Measurements from ENCODE around the gene LBH. TPM values are rescaled to one million over a fixed set of nuclear protein-coding genes. Genes with fewer than 3 reads are reported as not detected.

The LBH gene
- polyA plus RNA-seq, 1 of the 3 experiments (the other 2 are of a cell fraction) = 22.8 TPM

- ChIA-PET CTCF (interaction anchor here (0.7 to 18.6 kb wide), 8 partner anchors 9 to 488 kb away, joined by 3 to 262 read pairs (median 28); no protein-coding TSS in a partner anchor), POLR2A (no interaction called here)
- TF ChIP-seq RXRA (IDR thresholded peaks at IDR 0.05; ENCODE audit: borderline replicate concordance, low read depth) (no peak), SIN3A (IDR thresholded peaks at IDR 0.05; ENCODE audit: borderline replicate concordance, low read depth, low read length) (no peak)
- no peak overlapping the region for H3K9ac ChIP-seq
- H3K27me3 ChIP-seq (ENCODE audit: insufficient read depth) = no peaks in the 10 kb centered on the region
- no peak overlapping the region for H2AFZ ChIP-seq (ENCODE audit: low read depth)
- DNase-seq = no peak
- no peaks in the 10 kb centered on the region for H3K9me2 ChIP-seq
- no peak overlapping the region for H3K27ac ChIP-seq (ENCODE audit: low read depth in 2 of 2, low read length in 1 of 2)
- H3K9me3 ChIP-seq = no peaks in the 10 kb centered on the region
- no peaks in the 10 kb centered on the region for H3F3A ChIP-seq (replicated peaks; ENCODE audit: insufficient read depth)
- no peak overlapping the region for H3K4me2 ChIP-seq
- H4K20me1 ChIP-seq (ENCODE audit: insufficient read depth) = no peaks in the 10 kb centered on the region
- H3K4me3 ChIP-seq (ENCODE audit: low read depth in 2 of 2, low read length in 1 of 2) = no peak overlapping the region
- 78% methylated on average over 4 of the region's 5 CpGs for WGBS (ENCODE audit: low lambda C conversion rate)
- no peaks in the 10 kb centered on the region for H3K36me3 ChIP-seq (replicated peaks in 1 of 2; ENCODE audit: control insufficient read depth in 1 of 2, insufficient read depth in 2 of 2, low read length in 1 of 2)
- no peaks in the 10 kb centered on the region for H3K79me2 ChIP-seq (ENCODE audit: insufficient read depth)
- H3K4me1 ChIP-seq (ENCODE audit: control insufficient read depth in 1 of 2, insufficient read depth in 2 of 2, low read depth in 1 of 2, low read length in 1 of 2) = peaks cover 2 to 10% of the 10 kb centered on the region in 2 experiments; a peak in 3 of 4 replicates
Measured at GRCh38 chr2:30222636-30223360, 8.5 kb upstream of the LBH start.

DNA sequence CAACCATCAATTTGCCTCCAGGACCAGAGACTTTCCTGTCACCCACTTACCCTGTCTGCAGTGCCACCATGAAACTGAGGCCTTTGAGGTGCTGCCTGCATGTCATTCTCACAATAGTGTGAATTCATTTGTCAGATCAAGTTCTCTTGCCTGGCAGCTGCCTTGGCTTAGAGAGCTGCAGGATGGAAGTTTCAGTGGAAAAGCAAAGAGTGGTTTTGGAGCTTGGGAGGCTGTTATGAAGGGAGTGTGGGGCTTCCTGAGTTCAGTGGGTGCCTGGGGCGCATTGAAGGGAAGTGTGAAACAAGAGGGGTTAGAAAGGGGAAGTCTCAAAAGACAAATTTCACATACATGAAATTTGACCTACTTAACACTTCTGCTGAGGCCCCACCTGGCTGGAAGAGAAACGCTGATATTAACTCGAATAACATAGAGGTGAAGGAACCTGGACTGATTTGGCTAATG lies 7.9 kb upstream of the LBH start:
- no peak overlapping the region for H3K27ac ChIP-seq (ENCODE audit: low read depth in 2 of 2, low read length in 1 of 2)
- no peaks in the 10 kb centered on the region for H3K79me2 ChIP-seq (ENCODE audit: insufficient read depth)
- 79% methylated on average over 3 of the region's 3 CpGs for WGBS (ENCODE audit: low lambda C conversion rate)
- no peaks in the 10 kb centered on the region for H3K36me3 ChIP-seq (replicated peaks in 1 of 2; ENCODE audit: control insufficient read depth in 1 of 2, insufficient read depth in 2 of 2, low read length in 1 of 2)
- H3K4me3 ChIP-seq (ENCODE audit: low read depth in 2 of 2, low read length in 1 of 2) = no peak overlapping the region
- no peaks in the 10 kb centered on the region for H4K20me1 ChIP-seq (ENCODE audit: insufficient read depth)
- no peak overlapping the region for H2AFZ ChIP-seq (ENCODE audit: low read depth)
- no peak overlapping the region for H3K9ac ChIP-seq
- peaks cover 2 to 10% of the 10 kb centered on the region in 2 experiments; a peak in 3 of 4 replicates for H3K4me1 ChIP-seq (ENCODE audit: control insufficient read depth in 1 of 2, insufficient read depth in 2 of 2, low read depth in 1 of 2, low read length in 1 of 2)
- TF ChIP-seq IRF3 (IDR thresholded peaks at IDR 0.05; ENCODE audit: low read depth, low read length) (no peak), ELF1 (IDR thresholded peaks at IDR 0.05) (no peak), TCF12 (IDR thresholded peaks at IDR 0.05) (no peak), EP300 (IDR thresholded peaks at IDR 0.05; ENCODE audit: borderline replicate concordance in 1 of 2, low read depth in 1 of 2, low read length in 1 of 2) (no peak)
- TF ChIP-seq, protein P1, sequence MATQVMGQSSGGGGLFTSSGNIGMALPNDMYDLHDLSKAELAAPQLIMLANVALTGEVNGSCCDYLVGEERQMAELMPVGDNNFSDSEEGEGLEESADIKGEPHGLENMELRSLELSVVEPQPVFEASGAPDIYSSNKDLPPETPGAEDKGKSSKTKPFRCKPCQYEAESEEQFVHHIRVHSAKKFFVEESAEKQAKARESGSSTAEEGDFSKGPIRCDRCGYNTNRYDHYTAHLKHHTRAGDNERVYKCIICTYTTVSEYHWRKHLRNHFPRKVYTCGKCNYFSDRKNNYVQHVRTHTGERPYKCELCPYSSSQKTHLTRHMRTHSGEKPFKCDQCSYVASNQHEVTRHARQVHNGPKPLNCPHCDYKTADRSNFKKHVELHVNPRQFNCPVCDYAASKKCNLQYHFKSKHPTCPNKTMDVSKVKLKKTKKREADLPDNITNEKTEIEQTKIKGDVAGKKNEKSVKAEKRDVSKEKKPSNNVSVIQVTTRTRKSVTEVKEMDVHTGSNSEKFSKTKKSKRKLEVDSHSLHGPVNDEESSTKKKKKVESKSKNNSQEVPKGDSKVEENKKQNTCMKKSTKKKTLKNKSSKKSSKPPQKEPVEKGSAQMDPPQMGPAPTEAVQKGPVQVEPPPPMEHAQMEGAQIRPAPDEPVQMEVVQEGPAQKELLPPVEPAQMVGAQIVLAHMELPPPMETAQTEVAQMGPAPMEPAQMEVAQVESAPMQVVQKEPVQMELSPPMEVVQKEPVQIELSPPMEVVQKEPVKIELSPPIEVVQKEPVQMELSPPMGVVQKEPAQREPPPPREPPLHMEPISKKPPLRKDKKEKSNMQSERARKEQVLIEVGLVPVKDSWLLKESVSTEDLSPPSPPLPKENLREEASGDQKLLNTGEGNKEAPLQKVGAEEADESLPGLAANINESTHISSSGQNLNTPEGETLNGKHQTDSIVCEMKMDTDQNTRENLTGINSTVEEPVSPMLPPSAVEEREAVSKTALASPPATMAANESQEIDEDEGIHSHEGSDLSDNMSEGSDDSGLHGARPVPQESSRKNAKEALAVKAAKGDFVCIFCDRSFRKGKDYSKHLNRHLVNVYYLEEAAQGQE (IDR thresholded peaks at IDR 0.05; ENCODE audit: low read depth, low read length) = no peak
- CTCF ChIA-PET = interaction anchor here (0.7 to 18.6 kb wide), 7 partner anchors 9 to 487 kb away, joined by 3 to 262 read pairs (median 15); no protein-coding TSS in a partner anchor
- H3F3A ChIP-seq (replicated peaks; ENCODE audit: insufficient read depth) = no peaks in the 10 kb centered on the region
- no peaks in the 10 kb centered on the region for H3K27me3 ChIP-seq (ENCODE audit: insufficient read depth)
- no peaks in the 10 kb centered on the region for H3K9me2 ChIP-seq
- POLR2A ChIA-PET = no interaction called here
- H3K9me3 ChIP-seq = no peaks in the 10 kb centered on the region
- no peak overlapping the region for H3K4me2 ChIP-seq
- DNase-seq = no peak

Data from SK-N-SH (cell line).